ENCODE results near the gene TMEM170B. TPM values are rescaled to one million over a fixed set of nuclear protein-coding genes. Genes with fewer than 3 reads are reported as not detected.

TMEM170B gene
- polyA plus RNA-seq, 1 donor (not counting 4 experiments of a cell fraction or from before 2014, with no cell fraction given): 0.08 TPM

- Histone ChIP-seq H3K4me1 (ENCODE audit: control insufficient read depth, extremely low read depth, insufficient read depth, low read length) (peaks cover 4% of the 10 kb centered on the region), H3K27ac (ENCODE audit: control insufficient read depth, insufficient read depth, low read length) (no peak overlapping the region), H3K9me3 (ENCODE audit: control insufficient read depth, low read depth, low read length) (no peaks in the 10 kb centered on the region), H3K9ac (ENCODE audit: control insufficient read depth, extremely low read depth, insufficient read depth, low read length) (no peak overlapping the region), H3K79me2 (ENCODE audit: control insufficient read depth, insufficient read depth, low read length) (no peaks in the 10 kb centered on the region), H3K9me1 (ENCODE audit: control insufficient read depth, extremely low read depth, insufficient read depth, low read length) (no peaks in the 10 kb centered on the region), H3K4me3 (ENCODE audit: control insufficient read depth in 2 of 3, extremely low read depth in 1 of 3, insufficient read depth in 2 of 3, low read depth in 1 of 3, low read length in 3 of 3) (no peak overlapping the region), H2AFZ (ENCODE audit: control insufficient read depth, low read length) (no peak overlapping the region), H4K20me1 (ENCODE audit: control insufficient read depth, extremely low read depth, insufficient read depth, low read length) (no peaks in the 10 kb centered on the region), H3K27me3 (ENCODE audit: control insufficient read depth, extremely low read depth, insufficient read depth, low read length) (no peaks in the 10 kb centered on the region), H3K36me3 (ENCODE audit: control insufficient read depth in 2 of 2, extremely low read depth in 1 of 2, insufficient read depth in 2 of 2, low read length in 2 of 2) (no peaks in the 10 kb centered on the region), H3K4me2 (ENCODE audit: control insufficient read depth, extremely low read depth, insufficient read depth, low read depth, low read length) (no peak overlapping the region)
- FAIRE-seq (peak; percentile 44), DNase-seq (ENCODE audit: low read depth, low spot score) (no peak)
- peak in 2 of 3 experiments; percentile 50 to 52 for TF ChIP-seq CTCF (optimal IDR thresholded peaks at IDR 0.05 in 1 of 3, IDR thresholded peaks at IDR 0.05 in 1 of 3, conservative IDR thresholded peaks at IDR 0.05 in 1 of 3; ENCODE audit: extremely low read depth in 1 of 3, insufficient read depth in 2 of 3, low read length in 3 of 3)
- no peak for TF ChIP-seq EZH2 (IDR thresholded peaks at IDR 0.05; ENCODE audit: low read length)
- dilution Hi-C loops (cut with MboI; ENCODE audit: extremely low pct_ligation_motif_present, low sequenced_read_pairs): no loop called here
These were observed 48.0 kb downstream of the TMEM170B start for GRCh38 chr6:11585426-11586016.

- Histone ChIP-seq H3K27ac (ENCODE audit: control insufficient read depth, insufficient read depth, low read length) (no peak overlapping the region), H3K9me1 (ENCODE audit: control insufficient read depth, extremely low read depth, insufficient read depth, low read length) (no peaks in the 10 kb centered on the region), H3K79me2 (ENCODE audit: control insufficient read depth, insufficient read depth, low read length) (no peaks in the 10 kb centered on the region), H2AFZ (ENCODE audit: control insufficient read depth, low read length) (no peak overlapping the region), H3K4me3 (ENCODE audit: control insufficient read depth in 2 of 3, extremely low read depth in 1 of 3, insufficient read depth in 2 of 3, low read depth in 1 of 3, low read length in 3 of 3) (no peak overlapping the region), H4K20me1 (ENCODE audit: control insufficient read depth, extremely low read depth, insufficient read depth, low read length) (no peaks in the 10 kb centered on the region), H3K4me1 (ENCODE audit: control insufficient read depth, extremely low read depth, insufficient read depth, low read length) (peaks cover 3% of the 10 kb centered on the region), H3K36me3 (ENCODE audit: control insufficient read depth in 2 of 2, extremely low read depth in 1 of 2, insufficient read depth in 2 of 2, low read length in 2 of 2) (no peaks in the 10 kb centered on the region), H3K9ac (ENCODE audit: control insufficient read depth, extremely low read depth, insufficient read depth, low read length) (no peak overlapping the region), H3K4me2 (ENCODE audit: control insufficient read depth, extremely low read depth, insufficient read depth, low read depth, low read length) (no peak overlapping the region), H3K9me3 (ENCODE audit: control insufficient read depth, low read depth, low read length) (no peaks in the 10 kb centered on the region), H3K27me3 (ENCODE audit: control insufficient read depth, extremely low read depth, insufficient read depth, low read length) (no peaks in the 10 kb centered on the region)
- no peak for TF ChIP-seq EZH2 (IDR thresholded peaks at IDR 0.05; ENCODE audit: low read length)
- TF ChIP-seq CTCF (optimal IDR thresholded peaks at IDR 0.05 in 1 of 3, IDR thresholded peaks at IDR 0.05 in 1 of 3, conservative IDR thresholded peaks at IDR 0.05 in 1 of 3; ENCODE audit: extremely low read depth in 1 of 3, insufficient read depth in 2 of 3, low read length in 3 of 3): no peak
- dilution Hi-C loops (cut with MboI; ENCODE audit: extremely low pct_ligation_motif_present, low sequenced_read_pairs): no loop called here
- FAIRE-seq (no peak), DNase-seq (ENCODE audit: low read depth, low spot score) (no peak)
These were observed 48.6 kb downstream of the TMEM170B start for GRCh38 chr6:11586117-11586516.
